IPS-11a (cell line): ENCODE data around the gene DENND4B.

Source experiments
- H3K4me3 ChIP-seq: one replicate; pipeline ENCODE4 v1.5.1; 2013; ENCODE audit warnings: low read depth, low read length, control low read depth

The DENND4B gene

DNA sequence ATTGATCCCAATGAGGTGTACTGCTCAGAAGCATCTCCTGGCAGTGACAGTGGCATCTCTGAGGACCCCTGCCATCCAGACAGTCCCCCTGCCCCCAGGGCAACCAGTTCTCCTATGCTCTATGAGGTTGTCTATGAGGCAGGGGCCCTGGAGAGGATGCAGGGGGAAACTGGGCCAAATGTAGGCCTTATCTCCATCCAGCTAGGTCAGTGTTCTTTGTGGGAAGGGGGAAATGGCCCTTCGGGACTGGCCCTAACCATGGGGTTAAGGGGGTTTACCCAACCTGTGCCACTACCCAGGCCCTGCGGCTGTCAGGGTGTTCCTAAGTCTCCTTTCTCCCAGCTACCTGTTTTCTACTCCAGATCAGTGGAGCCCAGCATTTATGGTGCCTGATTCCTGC lies 22.5 kb upstream of the DENND4B start:
- H3K4me3 ChIP-seq = no peak overlapping the region

GRCh38 chr1:153968408-153968807 lies 21.9 kb upstream of the DENND4B start:
- peak overlapping the region; percentile 13 for H3K4me3 ChIP-seq

DNA sequence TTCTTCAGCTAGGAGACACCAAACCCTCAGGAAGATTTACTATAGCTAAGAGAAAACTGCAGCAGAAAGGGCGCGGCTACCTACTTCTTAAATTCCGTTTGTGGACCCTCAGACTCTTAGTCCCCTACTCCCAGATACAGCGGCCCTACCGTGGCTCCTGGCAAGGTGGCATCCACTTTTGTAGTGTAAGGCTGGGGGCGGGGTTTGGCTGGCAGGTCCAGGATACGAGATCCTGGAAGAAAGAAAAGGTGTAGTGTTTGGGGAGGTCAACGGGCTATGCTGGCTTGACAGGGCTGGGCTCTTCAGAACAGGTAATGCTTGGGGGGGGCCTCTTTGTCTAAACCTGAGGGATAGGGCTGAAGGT lies 21.5 kb upstream of the DENND4B start:
- peak overlapping the region; percentile 47 for H3K4me3 ChIP-seq

DNA sequence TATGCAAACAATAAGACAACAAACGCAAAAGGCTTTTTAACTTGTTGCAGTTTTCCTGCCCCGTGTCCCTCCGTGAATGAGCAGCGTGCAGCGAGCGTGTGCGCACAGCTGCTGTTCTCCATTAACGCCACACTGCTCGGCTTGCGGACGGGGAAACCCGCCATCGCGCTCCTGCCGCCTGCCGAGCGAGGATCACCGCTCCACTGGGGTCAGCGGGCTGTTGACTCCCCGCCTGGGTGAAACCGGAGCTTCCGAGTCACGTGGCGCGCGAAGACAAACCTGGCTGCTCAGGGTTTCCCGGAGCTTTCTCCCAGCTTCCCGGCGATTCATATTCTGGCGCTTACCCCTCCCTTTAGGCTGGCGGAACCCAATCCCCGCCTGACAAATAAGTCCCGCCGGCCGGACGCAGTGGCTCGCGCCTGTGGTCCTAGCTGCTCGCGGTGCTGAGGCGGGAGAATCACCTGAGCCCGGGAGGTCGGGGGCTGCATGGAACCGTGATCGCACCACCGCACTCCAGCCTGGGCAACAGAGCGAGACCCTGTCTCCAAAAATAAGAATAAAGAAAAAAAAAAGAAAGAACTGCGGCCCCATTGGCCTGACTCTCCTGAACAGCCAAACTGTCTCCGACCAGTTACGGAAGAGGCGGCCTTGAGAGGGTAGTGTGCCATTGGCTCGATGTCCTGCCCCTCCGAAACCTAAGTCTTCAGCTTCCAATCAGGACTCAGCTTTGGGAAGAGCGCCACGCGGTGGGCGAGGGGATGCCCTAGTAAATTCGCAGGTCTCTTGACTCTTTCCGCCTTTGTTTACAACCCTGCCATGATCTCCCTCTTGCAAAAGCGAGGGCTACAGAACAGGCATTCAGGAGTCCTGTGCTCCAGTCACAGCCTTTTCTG lies 20.8 kb upstream of the DENND4B start, which contains the start of gene CREB3L4:
Gene CREB3L4 (plus strand): TSS at position 796 of the 893 bp plus-strand sequence. CDS start 624 bp downstream, outside the sequence.
- peak within 1 kb of the TSS; percentile 57 for H3K4me3 ChIP-seq

GRCh38 chr1:153963850-153964331 lies 17.4 kb upstream of the DENND4B start:
- peak overlapping the region; percentile 63 for H3K4me3 ChIP-seq

GRCh38 chr1:153963030-153963849 lies 16.7 kb upstream of the DENND4B start, which contains the start of gene SLC39A1:
TSS of gene SLC39A1 (minus strand) at chr1:153963537. CDS start at chr1:153962715, 822 bp downstream.
- peak within 1 kb of the TSS; percentile 88 for H3K4me3 ChIP-seq

DNA sequence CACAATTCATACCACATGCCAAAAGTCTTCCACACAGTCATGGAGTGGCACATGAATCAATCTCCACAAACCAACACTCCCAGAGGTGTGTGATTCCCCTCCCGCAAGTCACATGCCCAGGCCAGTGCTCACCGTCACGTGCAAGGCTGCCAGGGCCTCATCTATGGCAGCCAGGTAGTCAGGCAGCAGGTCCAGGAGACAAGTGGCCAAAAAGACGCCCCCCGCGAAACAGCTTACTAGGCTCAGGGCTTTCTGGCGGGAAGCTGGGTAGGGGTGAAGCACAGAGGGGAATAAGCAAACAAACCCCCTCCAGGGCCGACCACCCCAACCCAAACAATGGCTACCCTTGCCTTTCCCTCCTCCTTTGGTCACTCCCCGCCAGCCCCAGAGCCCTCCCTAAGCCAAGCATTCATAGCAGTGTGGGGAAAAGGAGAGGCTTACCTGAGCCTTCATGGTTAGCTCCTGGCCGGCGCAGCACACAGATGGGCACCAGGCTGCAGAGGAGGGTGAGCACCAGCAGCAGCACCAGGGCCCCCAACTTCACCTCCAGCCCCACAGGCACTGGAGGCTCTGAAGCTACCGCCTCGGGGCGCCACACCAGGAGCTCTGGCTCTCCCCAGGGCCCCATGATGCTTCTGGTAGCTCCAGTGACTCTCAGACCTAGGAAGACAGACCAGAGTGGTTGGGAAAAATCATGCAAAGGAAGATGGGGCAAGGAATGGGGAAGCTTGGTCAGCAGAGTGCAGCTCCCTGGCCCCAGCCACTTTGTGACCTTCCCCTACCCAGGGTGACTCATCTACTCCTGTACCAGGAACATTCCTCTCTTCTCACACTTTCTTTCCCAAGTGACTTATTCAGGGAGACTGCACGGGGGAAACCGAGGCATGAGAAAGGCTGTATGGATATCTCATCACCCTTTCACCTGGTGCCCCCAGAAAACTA lies 15.8 kb upstream of the DENND4B start:
- H3K4me3 ChIP-seq = peak overlapping the region; percentile 88

- H3K4me3 ChIP-seq = peak overlapping the region; percentile 88
Measured at GRCh38 chr1:153961421-153961820, 14.9 kb upstream of the DENND4B start.

DNA sequence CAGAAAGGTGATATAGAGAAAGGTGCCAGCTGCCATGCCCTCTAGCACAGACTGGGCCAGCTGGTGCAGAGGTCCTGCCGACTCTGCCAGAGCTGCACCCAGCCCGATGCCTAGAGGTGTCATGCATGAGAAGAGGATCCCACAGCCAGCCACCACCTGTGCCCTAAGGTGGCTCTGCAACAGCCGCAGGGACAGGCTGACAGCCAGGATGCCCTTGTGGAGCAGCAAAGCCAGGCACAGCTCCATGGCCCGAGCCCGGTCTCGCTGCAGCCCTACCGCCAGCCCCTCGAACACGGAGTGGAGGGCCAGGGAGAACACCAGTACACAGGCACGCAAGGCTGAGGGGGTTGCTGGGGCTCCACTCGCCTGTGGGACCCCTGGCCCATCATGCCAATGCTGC lies 13.7 kb upstream of the DENND4B start:
- H3K4me3 ChIP-seq = no peak overlapping the region

DNA sequence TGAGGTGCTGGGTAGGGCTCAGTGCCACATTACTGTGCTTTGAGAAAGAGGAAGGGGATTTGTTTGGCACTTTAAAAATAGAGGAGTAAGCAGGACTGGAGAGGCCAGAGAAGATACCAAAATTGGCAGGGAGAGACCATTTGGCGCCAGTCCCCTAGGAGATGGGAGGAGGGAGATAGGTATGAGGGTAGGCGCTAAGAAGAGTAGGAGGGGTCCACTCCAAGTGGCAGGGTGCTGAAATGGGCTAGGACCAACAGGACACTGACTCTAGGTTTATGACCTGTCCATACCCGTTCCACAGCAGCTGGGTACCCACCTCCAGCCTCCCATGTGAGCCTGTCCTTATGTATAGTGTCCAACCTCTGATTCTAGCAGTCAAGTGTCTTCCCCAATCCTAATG lies 12.9 kb upstream of the DENND4B start:
- H3K4me3 ChIP-seq = no peak overlapping the region

DNA sequence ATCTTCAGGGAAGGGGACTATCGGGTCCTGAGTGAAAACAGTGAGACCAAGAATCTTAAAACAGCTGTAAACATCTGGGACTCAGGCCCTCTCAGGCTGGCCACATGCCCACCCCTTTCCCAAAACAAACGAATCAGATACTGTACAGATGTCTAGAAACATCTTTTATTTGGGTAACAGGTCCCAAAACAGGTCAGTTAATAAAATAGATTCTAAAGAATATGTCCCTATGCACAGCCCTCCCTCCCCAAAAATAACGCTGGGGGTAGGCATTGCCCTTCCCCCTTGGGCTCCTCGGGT lies 12.4 kb upstream of the DENND4B start:
- no peak overlapping the region for H3K4me3 ChIP-seq

- peak within 1 kb of the TSS; percentile 92 for H3K4me3 ChIP-seq
Measured at GRCh38 chr1:153958111-153958960, 11.8 kb upstream of the DENND4B start, which contains the start of gene CRTC2. TSS of gene CRTC2 (minus strand) at chr1:153958612. CDS start at chr1:153958497, 115 bp downstream.

- H3K4me3 ChIP-seq = peak overlapping the region; percentile 92
Measured at GRCh38 chr1:153957744-153958110, 11.2 kb upstream of the DENND4B start.

- peak overlapping the region; percentile 92 for H3K4me3 ChIP-seq
Measured at GRCh38 chr1:153956997-153957715, 10.6 kb upstream of the DENND4B start.

DNA sequence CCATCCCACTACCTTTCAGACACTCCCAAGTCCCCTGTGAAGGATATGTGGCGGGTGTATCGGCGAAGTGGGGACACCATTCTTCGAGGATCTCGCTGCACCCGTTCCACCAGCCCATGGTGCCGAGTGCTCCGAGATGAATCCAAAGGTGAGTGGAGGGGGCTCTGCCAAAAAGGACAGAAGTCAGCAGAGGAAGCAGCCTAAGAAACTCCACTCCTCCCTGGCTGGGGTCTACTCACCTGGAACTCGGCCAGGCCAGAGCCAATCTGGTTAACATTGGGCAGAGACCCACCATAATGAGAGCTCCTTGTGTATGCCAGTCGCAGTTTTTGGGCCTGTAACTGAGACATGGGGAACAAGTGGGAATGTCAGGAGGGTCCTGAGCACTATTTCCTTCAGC lies 8.3 kb upstream of the DENND4B start:
- H3K4me3 ChIP-seq = no peak overlapping the region

- no peak overlapping the region for H3K4me3 ChIP-seq
Measured at GRCh38 chr1:153953859-153954365, 7.4 kb upstream of the DENND4B start.

GRCh38 chr1:153951801-153952200 lies 5.3 kb upstream of the DENND4B start:
- H3K4me3 ChIP-seq = no peak overlapping the region

DNA sequence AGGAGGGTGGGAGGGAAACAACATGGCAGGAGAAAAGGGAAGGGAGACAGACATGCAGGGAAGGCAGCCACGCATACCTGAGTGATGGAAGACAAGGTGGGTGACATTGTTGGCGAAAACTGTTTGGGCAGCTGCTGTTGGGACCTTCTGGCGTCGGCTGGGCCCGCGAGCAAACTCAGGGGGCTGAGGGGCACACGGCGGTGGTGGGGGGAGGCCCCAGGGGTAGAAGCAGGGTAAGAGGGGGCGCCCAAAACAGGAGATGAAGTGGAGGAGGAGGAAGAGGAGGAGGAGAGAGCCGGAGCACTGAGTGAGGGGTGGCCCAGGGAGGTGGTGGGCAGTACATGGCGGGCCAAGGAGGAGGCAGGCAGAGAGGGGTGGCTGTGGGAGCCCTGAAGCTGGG lies 4.7 kb upstream of the DENND4B start:
- no peak overlapping the region for H3K4me3 ChIP-seq
